MM.1S (cell line): Measurements from ENCODE around the gene LILRB4.
A peak's percentile ranks its signal among the peaks of the same experiment; 100 is the strongest.

Experiments used
- DNase-seq: peaks from one replicate; pipeline ENCODE4 v3.0.0-alpha.2; 2015
- H2AFZ ChIP-seq: fragments of 300-600 bp; sonication (generic); 2 replicates; pipeline ENCODE4 v1.6.0; 2016; ENCODE audit warnings: antibody characterized with exemption, low read length
- H3F3A ChIP-seq: fragments of 300-600 bp; sonication (generic); 2 replicates; pipeline ENCODE4 v1.6.1; 2016; ENCODE audit warnings: mild to moderate bottlenecking, antibody characterized with exemption, low read length, moderate library complexity, mixed read lengths; ENCODE audit not compliant: insufficient read depth
- H3K27ac ChIP-seq: fragments of 300-600 bp; sonication (generic); 2 replicates; pipeline ENCODE4 v1.5.1; 2016; ENCODE audit warnings: mild to moderate bottlenecking, low read length
- H3K27me3 ChIP-seq: fragments of 300-600 bp; sonication (generic); replicated peaks from 2 replicates; pipeline ENCODE4 v1.6.0; 2016; ENCODE audit warnings: low read length; ENCODE audit not compliant: insufficient read depth
- H3K36me3 ChIP-seq: fragments of 300-600 bp; sonication (generic); replicated peaks from 2 replicates; pipeline ENCODE4 v1.6.1; 2016; ENCODE audit warnings: mild to moderate bottlenecking, low read length, mixed read lengths; ENCODE audit not compliant: insufficient read depth
- H3K4me1 ChIP-seq: fragments of 300-600 bp; sonication (generic); 2 replicates; pipeline ENCODE4 v1.6.1; 2016; ENCODE audit warnings: low read length, mixed read lengths
- H3K4me2 ChIP-seq: fragments of 300-600 bp; sonication (generic); 2 replicates; pipeline ENCODE4 v1.6.0; 2016; ENCODE audit warnings: low read depth, low read length
- H3K4me3 ChIP-seq: fragments of 300-600 bp; sonication (generic); 2 replicates; pipeline ENCODE4 v1.5.1; 2016; ENCODE audit warnings: low read length, mixed read lengths
- H3K79me2 ChIP-seq: fragments of 300-600 bp; sonication (generic); 2 replicates; pipeline ENCODE4 v1.6.1; 2016; ENCODE audit warnings: mixed run types, low read length, mixed read lengths
- H3K9ac ChIP-seq: fragments of 300-600 bp; sonication (generic); 2 replicates; pipeline ENCODE4 v1.6.1; 2016; ENCODE audit warnings: low read length, mixed read lengths
- H3K9me2 ChIP-seq: fragments of 300-600 bp; sonication (generic); replicated peaks from 2 replicates; pipeline ENCODE4 v1.6.1; 2016; ENCODE audit warnings: mild to moderate bottlenecking, low read length, mixed read lengths; ENCODE audit not compliant: insufficient read depth
- H3K9me3 ChIP-seq: fragments of 300-600 bp; sonication (generic); replicated peaks from 2 replicates; pipeline ENCODE4 v1.6.1; 2016; ENCODE audit warnings: mild to moderate bottlenecking, low read length, mixed read lengths; ENCODE audit not compliant: insufficient read depth
- H4K20me1 ChIP-seq: fragments of 300-600 bp; sonication (generic); 2 replicates; pipeline ENCODE4 v1.6.1; 2016; ENCODE audit warnings: mild to moderate bottlenecking, low read length, moderate library complexity, mixed read lengths; ENCODE audit not compliant: insufficient read depth
- EZH2 ChIP-seq: fragments of 300-600 bp; sonication (generic); optimal IDR thresholded peaks from 2 replicates; pipeline ENCODE3; 2017; ENCODE audit warnings: low read depth, mild to moderate bottlenecking, antibody characterized with exemption, low read length, mixed read lengths
- EZH2phosphoT487 ChIP-seq: fragments of 300-600 bp; sonication (generic); IDR thresholded peaks from 2 replicates; pipeline ENCODE4 v1.6.1; 2018; ENCODE audit warnings: antibody characterized with exemption, low read length
- TF ChIP-seq, protein P1 (sequence below): fragments of 300-600 bp; sonication (generic); IDR thresholded peaks from 2 replicates; pipeline ENCODE4 v1.5.1; 2016; ENCODE audit warnings: antibody characterized with exemption, low read length, mixed read lengths

LILRB4 gene

DNA sequence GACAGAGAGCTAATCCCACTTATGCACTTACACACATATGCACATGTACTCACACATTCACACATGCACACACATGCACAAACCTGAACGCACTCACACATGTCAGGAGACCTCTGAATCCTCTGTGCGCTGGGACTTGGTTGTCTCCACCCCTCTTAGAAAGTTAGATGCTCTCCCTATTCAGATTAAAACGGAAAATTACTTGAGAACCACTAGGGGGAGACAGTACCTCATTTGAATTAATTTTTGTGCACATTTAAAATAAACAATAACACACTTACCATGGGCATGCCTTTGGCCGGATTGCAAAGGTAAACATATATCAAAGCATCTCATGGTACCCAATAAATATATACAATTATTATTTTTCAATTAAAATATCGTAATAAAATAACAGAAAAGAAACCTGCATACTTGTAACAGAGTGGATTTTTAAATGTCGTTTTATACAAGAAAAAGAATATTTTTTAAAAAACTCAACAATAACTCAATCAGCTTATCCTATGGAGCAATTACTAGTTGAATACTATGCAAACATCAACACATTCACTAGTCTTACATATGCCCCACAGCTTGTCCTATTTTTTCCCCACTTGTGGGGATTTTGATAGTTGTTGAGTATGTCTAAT, 9.5 kb upstream of the LILRB4 start:
- Histone ChIP-seq H3K79me2 (no peaks in the 10 kb centered on the region), H3K4me2 (no peak overlapping the region), H3K4me3 (no peak overlapping the region), H3K4me1 (peaks cover 6% of the 10 kb centered on the region; the same call in 1 of the 2 replicates), H3K27me3 (peaks cover 27% of the 10 kb centered on the region), H3K27ac (no peak overlapping the region), H3K9me2 (no peaks in the 10 kb centered on the region), H3F3A (no peaks in the 10 kb centered on the region), H3K9me3 (no peaks in the 10 kb centered on the region), H2AFZ (no peak overlapping the region), H3K36me3 (no peaks in the 10 kb centered on the region), H4K20me1 (no peaks in the 10 kb centered on the region), H3K9ac (no peak overlapping the region)
- TF ChIP-seq EZH2, result no peak
- TF ChIP-seq, protein P1, sequence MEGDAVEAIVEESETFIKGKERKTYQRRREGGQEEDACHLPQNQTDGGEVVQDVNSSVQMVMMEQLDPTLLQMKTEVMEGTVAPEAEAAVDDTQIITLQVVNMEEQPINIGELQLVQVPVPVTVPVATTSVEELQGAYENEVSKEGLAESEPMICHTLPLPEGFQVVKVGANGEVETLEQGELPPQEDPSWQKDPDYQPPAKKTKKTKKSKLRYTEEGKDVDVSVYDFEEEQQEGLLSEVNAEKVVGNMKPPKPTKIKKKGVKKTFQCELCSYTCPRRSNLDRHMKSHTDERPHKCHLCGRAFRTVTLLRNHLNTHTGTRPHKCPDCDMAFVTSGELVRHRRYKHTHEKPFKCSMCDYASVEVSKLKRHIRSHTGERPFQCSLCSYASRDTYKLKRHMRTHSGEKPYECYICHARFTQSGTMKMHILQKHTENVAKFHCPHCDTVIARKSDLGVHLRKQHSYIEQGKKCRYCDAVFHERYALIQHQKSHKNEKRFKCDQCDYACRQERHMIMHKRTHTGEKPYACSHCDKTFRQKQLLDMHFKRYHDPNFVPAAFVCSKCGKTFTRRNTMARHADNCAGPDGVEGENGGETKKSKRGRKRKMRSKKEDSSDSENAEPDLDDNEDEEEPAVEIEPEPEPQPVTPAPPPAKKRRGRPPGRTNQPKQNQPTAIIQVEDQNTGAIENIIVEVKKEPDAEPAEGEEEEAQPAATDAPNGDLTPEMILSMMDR, result peak; percentile 60
- DNase-seq, result peak; percentile 31

- Histone ChIP-seq H4K20me1 (no peaks in the 10 kb centered on the region), H3F3A (no peaks in the 10 kb centered on the region)
Measured at GRCh38 chr19:54654447-54655321, 8.1 kb upstream of the LILRB4 start.

GRCh38 chr19:54659300-54659699, 3.5 kb upstream of the LILRB4 start:
- H3K36me3 ChIP-seq, result no peaks in the 10 kb centered on the region
- no peaks in the 10 kb centered on the region for H3K9me2 ChIP-seq
- H3K79me2 ChIP-seq, result peaks cover 10% of the 10 kb centered on the region
- H3K27ac ChIP-seq, result no peak overlapping the region
- no peak overlapping the region for H3K4me2 ChIP-seq
- H3K27me3 ChIP-seq, result peaks cover 28% of the 10 kb centered on the region
- no peak overlapping the region for H2AFZ ChIP-seq
- no peak overlapping the region for H3K9ac ChIP-seq
- DNase-seq, result no peak
- TF ChIP-seq EZH2, result no peak
- no peaks in the 10 kb centered on the region for H4K20me1 ChIP-seq
- no peaks in the 10 kb centered on the region for H3K9me3 ChIP-seq
- peaks cover 9% of the 10 kb centered on the region; the same call in 1 of the 2 replicates for H3F3A ChIP-seq
- H3K4me1 ChIP-seq, result peaks cover 23% of the 10 kb centered on the region
- no peak overlapping the region for H3K4me3 ChIP-seq

More at GRCh38 chr19:54654447-54655321, 8.1 kb upstream of the LILRB4 start:
- TF ChIP-seq EZH2phosphoT487, result no peak
- no peak for TF ChIP-seq EZH2
- TF ChIP-seq, protein P1, result no peak
- Histone ChIP-seq H3K4me2 (no peak overlapping the region), H3K9ac (no peak overlapping the region), H3K4me3 (no peak overlapping the region), H2AFZ (no peak overlapping the region), H3K4me1 (peaks cover 6% of the 10 kb centered on the region; the same call in 1 of the 2 replicates), H3K79me2 (no peaks in the 10 kb centered on the region), H3K27ac (peak overlapping the region; percentile 20; the same call in 1 of the 2 replicates), H3K9me2 (no peaks in the 10 kb centered on the region), H3K27me3 (peaks cover 18% of the 10 kb centered on the region), H3K9me3 (no peaks in the 10 kb centered on the region), H3K36me3 (no peaks in the 10 kb centered on the region)
- peak; percentile 74 for DNase-seq
